DND-41 (cell line): ENCODE data around the gene OR2T34.

Source experiments
- CTCF ChIP-seq: IDR thresholded peaks from 2 replicates; pipeline ENCODE4 v1.5.1; 2012; ENCODE audit warnings: borderline replicate concordance, low read length, moderate library complexity, mild to moderate bottlenecking; ENCODE audit not compliant: poor library complexity, severe bottlenecking; ENCODE audit errors: extremely low read depth
- EZH2 ChIP-seq: IDR thresholded peaks from 3 replicates; pipeline ENCODE4 v1.6.1; 2012; ENCODE audit warnings: borderline replicate concordance, low read depth, mild to moderate bottlenecking, moderate library complexity, low read length, inconsistent platforms; ENCODE audit not compliant: severe bottlenecking

DNA sequence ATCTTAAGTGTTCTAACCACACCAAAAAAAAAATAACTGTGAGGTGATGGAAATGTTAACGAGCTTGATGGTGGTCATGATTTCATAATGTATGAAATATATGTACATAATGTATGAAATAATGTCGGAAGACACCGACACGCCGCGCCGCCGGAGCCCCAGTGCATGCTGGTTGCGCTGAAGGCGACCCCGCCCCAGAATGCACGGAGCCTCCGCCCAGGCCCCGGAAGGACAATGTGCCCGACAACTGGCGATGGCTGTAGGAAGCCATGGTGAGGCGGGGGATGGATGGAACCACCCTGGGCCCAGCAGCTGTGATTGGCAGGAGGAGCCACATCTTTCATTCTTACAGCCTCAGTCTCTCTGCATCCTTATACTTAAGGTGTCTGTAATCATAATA lies 15.5 kb upstream of the OR2T34 start:
- TF ChIP-seq CTCF: no peak
- TF ChIP-seq EZH2: no peak
